GM18526 (cell line): ENCODE measurements around the gene UXS1.

Source experiments
- POLR2A ChIP-seq: IDR thresholded peaks from 3 replicates; pipeline ENCODE4 v1.6.1; 2011; ENCODE audit not compliant: insufficient read length; ENCODE audit errors: extremely low read depth

The UXS1 gene

GRCh38 chr2:106193977-106194778 is at the start of gene UXS1:
Gene UXS1, minus strand, starts transcription at chr2:106194301. Its CDS starts 60 bp downstream, at chr2:106194241.
- peak; percentile 68 for TF ChIP-seq POLR2A

DNA sequence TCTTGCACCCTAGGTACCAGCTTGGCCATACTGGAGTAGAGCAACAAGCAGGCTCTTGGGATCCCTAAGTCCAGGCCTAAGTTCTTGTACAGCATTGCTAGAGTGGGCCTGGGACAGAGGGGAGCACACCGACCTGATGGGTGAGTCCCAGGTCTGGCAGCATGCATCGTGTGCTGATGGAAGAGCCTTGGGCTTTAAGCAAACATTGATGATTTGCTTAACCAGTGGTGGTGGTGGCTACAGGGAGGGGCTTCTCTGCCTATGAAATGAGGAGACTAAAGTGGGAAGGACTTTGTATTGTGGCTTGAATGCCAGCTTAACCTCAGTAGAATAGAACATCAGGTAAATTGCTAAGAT is 39.2 kb upstream of the UXS1 start:
- TF ChIP-seq POLR2A: no peak

DNA sequence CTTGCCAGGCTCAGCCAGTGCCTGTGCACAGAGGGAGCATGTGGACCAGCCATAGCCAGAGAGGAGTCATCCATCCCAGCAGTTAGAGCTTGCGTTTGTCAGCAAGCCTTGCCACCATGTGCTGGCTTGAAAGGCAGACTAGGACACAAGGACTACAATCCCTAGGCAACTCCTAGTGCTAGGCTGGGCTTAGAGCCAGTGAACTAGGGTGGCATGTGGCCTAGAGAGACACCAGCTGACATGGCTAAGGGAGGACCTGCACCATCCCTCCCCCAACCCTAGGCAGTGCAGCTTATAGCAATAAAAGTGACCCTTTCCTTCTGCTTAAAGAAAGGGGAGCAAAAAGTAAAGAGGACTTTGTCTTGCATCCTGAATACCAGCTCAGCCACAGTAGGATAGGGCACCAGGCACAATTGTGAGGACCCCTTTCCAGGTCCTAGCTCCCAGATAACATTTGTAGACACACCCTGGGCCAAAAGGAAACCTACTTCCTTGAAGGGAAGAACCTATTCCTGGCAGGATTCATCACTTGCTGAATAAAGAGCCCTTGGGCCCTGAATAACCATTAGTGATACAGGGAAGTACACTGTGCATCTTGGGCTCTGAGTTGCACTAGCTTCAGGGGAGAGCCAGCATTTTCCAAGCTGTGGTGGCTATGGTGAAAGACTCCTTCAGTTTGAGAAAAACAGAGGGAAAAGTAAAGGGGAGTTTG is 38.7 kb upstream of the UXS1 start:
- no peak for TF ChIP-seq POLR2A

- TF ChIP-seq POLR2A: no peak
Observed at GRCh38 chr2:106223347-106223746, 29.2 kb upstream of the UXS1 start.

- TF ChIP-seq POLR2A: no peak
Observed at GRCh38 chr2:106219813-106220212, 25.7 kb upstream of the UXS1 start.

GRCh38 chr2:106208874-106209273 is 14.8 kb upstream of the UXS1 start:
- TF ChIP-seq POLR2A: no peak

DNA sequence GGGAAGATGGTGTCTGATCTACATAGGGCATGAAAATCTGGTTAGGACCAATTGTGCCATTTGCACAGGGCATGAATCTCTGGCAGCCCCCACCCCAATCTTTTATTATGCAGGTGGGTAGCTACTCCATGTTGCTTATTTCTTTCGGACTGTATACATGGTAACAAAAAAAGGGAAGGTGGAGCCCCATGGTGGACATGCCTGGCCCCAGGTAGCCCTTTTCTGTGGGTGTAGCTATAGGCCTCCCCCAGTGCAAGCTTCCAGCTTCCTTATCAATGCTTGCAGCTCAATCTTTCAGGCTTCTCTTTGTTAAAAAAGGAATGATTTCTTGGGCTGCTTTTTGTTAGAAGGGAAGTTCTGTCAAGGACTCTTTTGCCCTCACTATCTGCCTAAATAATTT is 14.3 kb upstream of the UXS1 start:
- no peak for TF ChIP-seq POLR2A

GRCh38 chr2:106207246-106207645 is 13.1 kb upstream of the UXS1 start:
- TF ChIP-seq POLR2A: no peak

GRCh38 chr2:106205488-106205887 is 11.4 kb upstream of the UXS1 start:
- no peak for TF ChIP-seq POLR2A

- TF ChIP-seq POLR2A: no peak
Observed at GRCh38 chr2:106201661-106202060, 7.6 kb upstream of the UXS1 start.

DNA sequence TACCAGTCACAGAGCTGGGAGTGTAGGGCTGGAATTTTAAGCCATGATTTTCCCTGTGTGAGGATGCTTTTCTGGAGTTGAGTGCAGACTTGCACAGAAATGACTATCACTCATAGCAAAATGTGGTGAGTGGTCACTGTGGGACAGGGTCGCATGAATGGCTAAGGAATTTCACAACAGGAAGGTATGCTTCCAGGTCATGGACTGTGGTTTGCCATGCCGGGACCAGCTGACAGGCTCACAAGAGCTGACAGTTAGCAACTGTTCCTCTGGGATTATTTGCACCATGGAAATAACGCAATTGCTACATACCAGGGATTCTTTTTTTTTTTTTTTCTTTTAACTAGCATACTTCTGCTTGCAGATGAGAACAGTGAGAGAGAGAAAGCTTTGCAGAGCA is 3.8 kb upstream of the UXS1 start:
- TF ChIP-seq POLR2A: no peak

DNA sequence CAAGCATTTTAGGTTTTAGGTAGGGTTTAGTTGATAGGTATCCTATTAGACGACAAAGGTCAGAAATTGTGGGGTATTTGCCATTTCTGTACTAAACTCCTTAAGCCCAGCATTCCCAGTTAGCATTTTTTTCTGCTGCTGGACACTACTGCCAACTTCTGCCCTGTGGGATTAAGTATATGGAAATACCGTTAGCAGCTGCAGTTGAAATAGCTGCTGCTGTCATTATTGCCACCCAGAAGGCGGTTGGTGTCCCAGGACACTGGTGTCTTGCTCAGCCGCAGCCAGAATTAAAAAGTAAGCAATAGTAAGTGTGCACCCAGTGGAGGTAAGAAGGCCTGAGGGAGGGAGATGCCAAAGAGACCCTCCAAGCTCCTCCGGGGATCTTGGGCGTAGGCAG is 1.9 kb upstream of the UXS1 start:
- TF ChIP-seq POLR2A: no peak

- TF ChIP-seq POLR2A: no peak
Observed at GRCh38 chr2:106195456-106195855, 1.4 kb upstream of the UXS1 start.

GRCh38 chr2:106193690-106193976 is 468 bp downstream of the UXS1 start:
- TF ChIP-seq POLR2A: no peak

DNA sequence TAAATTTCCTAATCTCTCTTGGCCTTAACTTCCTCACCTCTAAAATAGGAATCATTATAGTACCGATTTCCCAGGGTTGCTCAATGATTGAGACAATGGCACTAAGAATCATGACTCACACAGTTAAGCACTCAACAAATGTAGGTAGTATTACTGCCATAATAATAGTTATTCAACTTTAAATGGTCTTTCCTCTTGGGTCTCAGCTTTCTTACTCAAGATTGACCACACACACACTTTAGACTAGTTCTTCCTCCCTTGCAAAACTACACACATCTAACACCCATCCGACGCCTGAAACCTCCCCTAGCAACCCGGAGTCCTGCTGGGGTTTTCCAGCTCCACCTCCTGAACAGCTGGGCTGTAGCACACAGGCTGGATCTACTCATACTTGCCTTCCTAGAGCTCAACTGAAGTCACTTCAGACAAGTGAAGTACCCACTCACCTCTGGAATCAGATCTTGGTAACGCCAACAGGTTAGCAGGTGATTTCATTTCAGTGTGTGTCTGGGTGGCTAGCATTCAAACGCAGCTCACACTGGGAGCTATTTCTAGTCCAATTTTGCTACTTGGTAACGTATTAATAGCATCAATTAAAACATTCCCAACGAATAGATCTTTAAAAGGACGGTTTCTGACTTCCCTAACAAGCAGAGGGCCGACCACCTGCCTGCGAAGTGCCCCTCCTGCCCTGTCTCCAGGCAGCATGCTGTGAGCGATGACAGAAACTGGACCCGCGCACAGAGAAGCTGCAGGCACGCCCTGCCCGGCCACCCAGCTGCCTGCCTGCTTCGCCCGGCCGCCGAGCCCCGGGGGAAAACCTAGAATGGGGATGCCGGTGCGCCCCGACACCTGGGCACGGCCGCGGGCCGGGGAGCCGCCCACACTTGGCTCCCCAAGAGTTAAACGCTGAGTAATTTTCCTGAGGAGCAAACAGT is 1.1 kb downstream of the UXS1 start:
- no peak for TF ChIP-seq POLR2A
